DOHH2 (cell line): ENCODE results near the gene CDPF1.

ENCODE experiments used
- H3F3A ChIP-seq: fragments of 200-600 bp; sonication (generic), shearing (Covaris generic); 2 replicates; pipeline ENCODE4 v1.6.0; 2016; ENCODE audit warnings: antibody characterized with exemption, mild to moderate bottlenecking; ENCODE audit not compliant: control insufficient read depth, insufficient read depth
- H3K27ac ChIP-seq: fragments of 200-600 bp; sonication (generic); 2 replicates; pipeline ENCODE4 v1.5.1; 2014; ENCODE audit warnings: low read depth, mild to moderate bottlenecking, low read length, moderate library complexity
- H3K27me3 ChIP-seq: fragments of 200-600 bp; sonication (generic); 2 replicates; pipeline ENCODE4 v1.6.1; 2014; ENCODE audit warnings: mild to moderate bottlenecking, low read length, mixed read lengths; ENCODE audit not compliant: control insufficient read depth
- H3K36me3 ChIP-seq: fragments of 200-600 bp; sonication (generic); 2 replicates; pipeline ENCODE4 v1.6.1; 2014; ENCODE audit warnings: mild to moderate bottlenecking, low read length, moderate library complexity, mixed read lengths; ENCODE audit not compliant: control insufficient read depth
- H3K4me1 ChIP-seq: fragments of 200-600 bp; sonication (generic); 2 replicates; pipeline ENCODE4 v1.6.1; 2014; ENCODE audit warnings: mild to moderate bottlenecking, low read length, mixed read lengths; ENCODE audit not compliant: control insufficient read depth
- H3K4me2 ChIP-seq: fragments of 200-600 bp; sonication (generic); 2 replicates; pipeline ENCODE4 v1.6.0; 2014; ENCODE audit warnings: mild to moderate bottlenecking, low read length, moderate library complexity
- H3K4me3 ChIP-seq: fragments of 200-600 bp; sonication (generic); 2 replicates; pipeline ENCODE4 v1.5.1; 2014; ENCODE audit warnings: mild to moderate bottlenecking, low read length, mixed read lengths
- H3K79me2 ChIP-seq: fragments of 200-600 bp; sonication (generic); 2 replicates; pipeline ENCODE4 v1.6.1; 2014; ENCODE audit warnings: mild to moderate bottlenecking, low read length, mixed read lengths; ENCODE audit not compliant: control insufficient read depth
- H3K9me2 ChIP-seq: fragments of 200-600 bp; sonication (generic); replicated peaks from 2 replicates; pipeline ENCODE4 v1.6.1; 2014; ENCODE audit warnings: mild to moderate bottlenecking, low read length, mixed read lengths; ENCODE audit not compliant: control insufficient read depth
- H3K9me3 ChIP-seq: fragments of 200-600 bp; sonication (generic); 2 replicates; pipeline ENCODE4 v1.6.1; 2014; ENCODE audit warnings: antibody characterized with exemption, low read length, mixed read lengths; ENCODE audit not compliant: control insufficient read depth, insufficient read depth
- H4K20me1 ChIP-seq: fragments of 200-600 bp; sonication (generic); 2 replicates; pipeline ENCODE4 v1.6.0; 2014; ENCODE audit warnings: low read depth, mild to moderate bottlenecking, antibody characterized with exemption, low read length, moderate library complexity; ENCODE audit not compliant: control insufficient read depth, insufficient read depth
- CTCF ChIP-seq: fragments of 200-600 bp; sonication (generic); IDR thresholded peaks from one replicate; pipeline ENCODE4 v1.5.1; 2014; ENCODE audit warnings: antibody characterized with exemption, mild to moderate bottlenecking, low read depth, low read length; ENCODE audit not compliant: poor library complexity, severe bottlenecking
- EZH2phosphoT487 ChIP-seq: fragments of 200-600 bp; sonication (generic); IDR thresholded peaks from 2 replicates; pipeline ENCODE4 v1.6.1; 2017; ENCODE audit warnings: borderline replicate concordance, mild to moderate bottlenecking, antibody characterized with exemption, low read length, moderate library complexity, mixed read lengths

The CDPF1 gene

GRCh38 chr22:46296257-46297150, 46.4 kb upstream of the CDPF1 start, which contains the start of gene GTSE1:
GTSE1 (plus strand) TSS chr22:46296870; CDS start chr22:46297401, 531 bp downstream.
- H3K4me3 ChIP-seq: peak within 1 kb of the TSS; percentile 96
- peaks cover 56% of the 10 kb centered on the region for H3K79me2 ChIP-seq
- no peaks in the 10 kb centered on the region for H4K20me1 ChIP-seq
- H3K4me2 ChIP-seq: peak within 1 kb of the TSS; percentile 97
- no peaks in the 10 kb centered on the region for H3K27me3 ChIP-seq
- H3K4me1 ChIP-seq: peaks cover 55% of the 10 kb centered on the region
- H3K36me3 ChIP-seq: peaks cover 41% of the 10 kb centered on the region
- TF ChIP-seq CTCF (peak; percentile 29), EZH2phosphoT487 (no peak)
- H3K9me2 ChIP-seq: no peaks in the 10 kb centered on the region
- H3K9me3 ChIP-seq: no peaks in the 10 kb centered on the region
- peak within 1 kb of the TSS; percentile 75 for H3K27ac ChIP-seq
- peaks cover 6% of the 10 kb centered on the region for H3F3A ChIP-seq

GRCh38 chr22:46295277-46295971, 45.3 kb upstream of the CDPF1 start:
- Histone ChIP-seq H3K27ac (peak overlapping the region; percentile 75), H3K4me1 (peaks cover 55% of the 10 kb centered on the region), H3K4me2 (peak overlapping the region; percentile 97), H3K27me3 (no peaks in the 10 kb centered on the region), H3K9me2 (no peaks in the 10 kb centered on the region), H3K79me2 (peaks cover 45% of the 10 kb centered on the region), H3K4me3 (peak overlapping the region; percentile 96), H4K20me1 (no peaks in the 10 kb centered on the region), H3K36me3 (peaks cover 32% of the 10 kb centered on the region), H3K9me3 (no peaks in the 10 kb centered on the region), H3F3A (peaks cover 6% of the 10 kb centered on the region)
- no peak for TF ChIP-seq CTCF

GRCh38 chr22:46294784-46295183, 44.7 kb upstream of the CDPF1 start:
- no peak overlapping the region; the same call in 1 of the 2 replicates for H3K4me3 ChIP-seq
- H3K9me2 ChIP-seq: no peaks in the 10 kb centered on the region
- TF ChIP-seq CTCF (no peak), EZH2phosphoT487 (no peak)
- no peaks in the 10 kb centered on the region for H3K9me3 ChIP-seq
- H3K79me2 ChIP-seq: peaks cover 40% of the 10 kb centered on the region
- peaks cover 27% of the 10 kb centered on the region for H3K36me3 ChIP-seq
- peaks cover 6% of the 10 kb centered on the region for H3F3A ChIP-seq
- peaks cover 55% of the 10 kb centered on the region for H3K4me1 ChIP-seq
- H3K4me2 ChIP-seq: peak overlapping the region; percentile 97
- no peak overlapping the region for H3K27ac ChIP-seq
- H3K27me3 ChIP-seq: no peaks in the 10 kb centered on the region
- H4K20me1 ChIP-seq: no peaks in the 10 kb centered on the region
